HUES48 (cell line): ENCODE measurements around the gene MYPN.
"Not testable (repeated sequence)": the region's sequence is repeated elsewhere in the genome, so short reads cannot be mapped to it uniquely, and the experiment has no call there.

Experiments
- H3K27ac ChIP-seq: one replicate; pipeline ENCODE4 v1.7.0; 2013; ENCODE audit warnings: low read depth, low read length, inconsistent platforms
- H3K27me3 ChIP-seq: 2 replicates; pipeline ENCODE4 v1.6.1; 2013; ENCODE audit warnings: mild to moderate bottlenecking, low read length; ENCODE audit not compliant: control insufficient read depth, insufficient read depth
- H3K36me3 ChIP-seq: 2 replicates; pipeline ENCODE4 v1.6.1; 2013; ENCODE audit warnings: low read length; ENCODE audit not compliant: control insufficient read depth, insufficient read depth
- H3K4me1 ChIP-seq: 2 replicates; pipeline ENCODE4 v1.6.1; 2013; ENCODE audit warnings: mild to moderate bottlenecking, low read length; ENCODE audit not compliant: control insufficient read depth, insufficient read depth
- H3K4me3 ChIP-seq: 2 replicates; pipeline ENCODE4 v1.5.1; 2013; ENCODE audit warnings: mild to moderate bottlenecking, low read depth, low read length
- H3K9ac ChIP-seq: 2 replicates; pipeline ENCODE4 v1.6.1; 2013; ENCODE audit warnings: mild to moderate bottlenecking, low read depth, low read length, moderate library complexity
- H3K9me3 ChIP-seq: 2 replicates; pipeline ENCODE4 v1.6.1; 2013; ENCODE audit warnings: low read length; ENCODE audit not compliant: control insufficient read depth, insufficient read depth

MYPN gene

DNA sequence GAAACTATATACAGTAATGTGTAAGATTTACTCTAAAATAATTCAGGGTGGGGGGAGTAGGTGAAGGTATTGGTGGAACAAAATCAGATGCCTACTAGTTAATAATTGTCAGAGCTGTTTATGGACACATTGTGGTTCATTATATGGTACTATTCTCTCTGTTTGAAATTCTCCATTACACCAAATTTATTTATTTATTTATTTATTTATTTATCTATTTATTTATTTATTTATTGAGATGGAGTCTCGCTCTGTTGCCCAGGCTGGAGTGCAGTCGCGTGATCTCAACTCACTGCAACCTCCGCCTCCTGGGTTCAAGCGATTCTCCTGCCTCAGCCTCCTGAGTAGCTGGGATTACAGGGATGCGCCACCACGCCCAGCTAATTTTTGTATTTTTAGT is 137.1 kb downstream of the MYPN start:
- H3K9ac ChIP-seq, H3K9me3 ChIP-seq: not testable (repeated sequence)

DNA sequence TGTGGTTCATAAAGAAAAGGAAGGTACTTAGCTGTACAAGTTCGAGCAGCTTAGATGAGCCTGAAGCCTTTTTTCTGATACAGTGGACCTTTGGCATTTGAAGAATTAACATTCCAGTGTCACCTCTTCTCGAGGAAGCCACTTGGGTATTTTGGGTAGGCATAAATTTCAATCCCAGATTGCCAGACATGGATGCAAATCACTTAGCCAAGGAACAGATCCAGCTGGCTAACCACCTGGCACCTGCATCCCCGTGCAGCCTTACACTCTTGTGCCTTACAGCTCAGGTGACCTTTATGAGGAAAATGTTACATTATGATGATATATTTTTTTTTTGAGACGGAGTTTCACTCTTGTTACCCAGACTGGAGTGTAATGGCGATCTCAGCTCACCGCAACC is 138.6 kb downstream of the MYPN start:
- Histone ChIP-seq H3K9ac (no peak overlapping the region), H3K4me3 (no peak overlapping the region), H3K27me3 (peaks cover 39% of the 10 kb centered on the region), H3K9me3 (no peaks in the 10 kb centered on the region), H3K36me3 (no peaks in the 10 kb centered on the region), H3K27ac (no peak overlapping the region), H3K4me1 (peaks cover 16% of the 10 kb centered on the region)

More for the DNA sequence above, 137.1 kb downstream of the MYPN start:
- not testable (repeated sequence) for H3K36me3 ChIP-seq, H3K4me1 ChIP-seq, H3K27ac ChIP-seq, H3K4me3 ChIP-seq
- peaks cover 24% of the 10 kb centered on the region for H3K27me3 ChIP-seq

- Histone ChIP-seq H3K4me3 (no peak overlapping the region), H3K27me3 (peaks cover 50% of the 10 kb centered on the region), H3K27ac (no peak overlapping the region), H3K4me1 (peaks cover 16% of the 10 kb centered on the region), H3K9ac (no peak overlapping the region), H3K9me3 (no peaks in the 10 kb centered on the region), H3K36me3 (no peaks in the 10 kb centered on the region)
Observed at GRCh38 chr10:68249297-68249696, 140.0 kb downstream of the MYPN start.

- H3K36me3 ChIP-seq, result no peaks in the 10 kb centered on the region
- H3K27me3 ChIP-seq, result peaks cover 50% of the 10 kb centered on the region
- peaks cover 16% of the 10 kb centered on the region for H3K4me1 ChIP-seq
- H3K9ac ChIP-seq, result no peak overlapping the region; the same call in 1 of the 2 replicates
- H3K4me3 ChIP-seq, result no peak overlapping the region
- H3K9me3 ChIP-seq, result no peaks in the 10 kb centered on the region
- no peak overlapping the region for H3K27ac ChIP-seq
Observed at GRCh38 chr10:68251151-68251550, 141.9 kb downstream of the MYPN start.

GRCh38 chr10:68251625-68252495 is 142.6 kb downstream of the MYPN start:
- no peak overlapping the region for H3K9ac ChIP-seq
- H3K27me3 ChIP-seq, result peaks cover 50% of the 10 kb centered on the region
- H3K4me3 ChIP-seq, result no peak overlapping the region
- no peaks in the 10 kb centered on the region for H3K9me3 ChIP-seq
- H3K36me3 ChIP-seq, result no peaks in the 10 kb centered on the region
- peaks cover 16% of the 10 kb centered on the region for H3K4me1 ChIP-seq
- no peak overlapping the region for H3K27ac ChIP-seq

- Histone ChIP-seq H3K4me3 (no peak overlapping the region), H3K9me3 (no peaks in the 10 kb centered on the region), H3K4me1 (peaks cover 16% of the 10 kb centered on the region), H3K27me3 (peaks cover 50% of the 10 kb centered on the region), H3K36me3 (no peaks in the 10 kb centered on the region), H3K9ac (no peak overlapping the region), H3K27ac (no peak overlapping the region)
Observed at GRCh38 chr10:68253346-68253745, 144.1 kb downstream of the MYPN start.

- H3K4me3 ChIP-seq, result no peak overlapping the region
Observed at GRCh38 chr10:68261132-68261856, 152.0 kb downstream of the MYPN start.

More at GRCh38 chr10:68261132-68261856, 152.0 kb downstream of the MYPN start:
- no peaks in the 10 kb centered on the region for H3K4me1 ChIP-seq
- H3K36me3 ChIP-seq, result no peaks in the 10 kb centered on the region
- no peak overlapping the region for H3K27ac ChIP-seq
- no peak overlapping the region for H3K9ac ChIP-seq
- H3K9me3 ChIP-seq, result peaks cover 3% of the 10 kb centered on the region; the same call in 1 of the 2 replicates
- H3K27me3 ChIP-seq, result no peaks in the 10 kb centered on the region
